ENCODE data around the gene PADI4. TPM values are rescaled to one million over a fixed set of nuclear protein-coding genes. Genes with fewer than 3 reads are reported as not detected.

PADI4 gene
- total RNA-seq, 1 donor from 2014 or later: 0.29 TPM

- ChIA-PET POLR2A (no interaction called here), CTCF (no interaction called here)
- no peaks in the 10 kb centered on the region for H3K4me1 Mint-ChIP-seq
- no peak for TF ChIP-seq CTCF (IDR thresholded peaks at IDR 0.05)
- H3K4me3 Mint-ChIP-seq: no peak overlapping the region
- ATAC-seq (ENCODE audit: low read depth) (no peak), DNase-seq (no peak)
- H3K27ac Mint-ChIP-seq: no peak overlapping the region
- H3K9me3 Mint-ChIP-seq: no peaks in the 10 kb centered on the region
- intact Hi-C loops (cut with micrococcal nuclease): no loop called here
- peaks cover 15% of the 10 kb centered on the region for H3K27me3 Mint-ChIP-seq
- H3K36me3 Mint-ChIP-seq (ENCODE audit: low read depth): no peaks in the 10 kb centered on the region
These were observed 73.2 kb downstream of the PADI4 start for GRCh38 chr1:17381161-17381560.

GRCh38 chr1:17392199-17392740, 84.3 kb downstream of the PADI4 start:
- no peak for DNase-seq
- no peak for ATAC-seq (ENCODE audit: low read depth)
- CTCF ChIA-PET: no interaction called here
- H3K9me3 Mint-ChIP-seq: no peaks in the 10 kb centered on the region
- POLR2A ChIA-PET: no interaction called here
- intact Hi-C loops (cut with micrococcal nuclease): no loop called here
- no peaks in the 10 kb centered on the region for H3K4me1 Mint-ChIP-seq
- TF ChIP-seq CTCF (IDR thresholded peaks at IDR 0.05): no peak
- H3K4me3 Mint-ChIP-seq: no peak overlapping the region
- no peak overlapping the region for H3K27ac Mint-ChIP-seq
- H3K36me3 Mint-ChIP-seq (ENCODE audit: low read depth): no peaks in the 10 kb centered on the region
- peaks cover 1% of the 10 kb centered on the region for H3K27me3 Mint-ChIP-seq

GRCh38 chr1:17393230-17393629, 85.2 kb downstream of the PADI4 start:
- Mint-ChIP-seq H3K27ac (no peak overlapping the region), H3K27me3 (peaks cover 1% of the 10 kb centered on the region), H3K4me1 (no peaks in the 10 kb centered on the region), H3K4me3 (no peak overlapping the region), H3K36me3 (ENCODE audit: low read depth) (no peaks in the 10 kb centered on the region), H3K9me3 (no peaks in the 10 kb centered on the region)
- DNase-seq: no peak
- intact Hi-C loops (cut with micrococcal nuclease): no loop called here
- no peak for TF ChIP-seq CTCF (IDR thresholded peaks at IDR 0.05)
- CTCF ChIA-PET: no interaction called here
- POLR2A ChIA-PET: no interaction called here
- ATAC-seq (ENCODE audit: low read depth): no peak

- Mint-ChIP-seq H3K4me3 (no peak overlapping the region), H3K27ac (no peak overlapping the region), H3K27me3 (peaks cover 1% of the 10 kb centered on the region), H3K4me1 (no peaks in the 10 kb centered on the region), H3K9me3 (no peaks in the 10 kb centered on the region), H3K36me3 (ENCODE audit: low read depth) (no peaks in the 10 kb centered on the region)
- TF ChIP-seq CTCF (IDR thresholded peaks at IDR 0.05): no peak
- CTCF ChIA-PET: no interaction called here
- intact Hi-C loops (cut with micrococcal nuclease): no loop called here
- POLR2A ChIA-PET: no interaction called here
- ATAC-seq (ENCODE audit: low read depth) (no peak), DNase-seq (no peak)
These were observed 90.1 kb downstream of the PADI4 start for GRCh38 chr1:17397910-17398695.

- ATAC-seq (ENCODE audit: low read depth) (no peak), DNase-seq (no peak)
- H3K27me3 Mint-ChIP-seq: no peaks in the 10 kb centered on the region
- no peaks in the 10 kb centered on the region for H3K4me1 Mint-ChIP-seq
- no peak for TF ChIP-seq CTCF (IDR thresholded peaks at IDR 0.05)
- CTCF ChIA-PET: no interaction called here
- no peaks in the 10 kb centered on the region for H3K9me3 Mint-ChIP-seq
- H3K36me3 Mint-ChIP-seq (ENCODE audit: low read depth): peaks cover 3% of the 10 kb centered on the region
- no peak overlapping the region for H3K4me3 Mint-ChIP-seq
- POLR2A ChIA-PET: no interaction called here
- H3K27ac Mint-ChIP-seq: no peak overlapping the region
- intact Hi-C loops (cut with micrococcal nuclease): loop anchor here (10.0 kb wide), 1 partner anchor 166 kb away; no protein-coding TSS in a partner anchor
These were observed 92.8 kb downstream of the PADI4 start for GRCh38 chr1:17400725-17401341.
